ENCODE data around the gene SP6. TPM values are rescaled to one million over a fixed set of nuclear protein-coding genes. Genes with fewer than 3 reads are reported as not detected.

The SP6 gene
- total RNA-seq, 2 donors from 2014 or later, result 8.7 to 8.8 TPM

GRCh38 chr17:47815106-47815918, 35.7 kb downstream of the SP6 start:
- peaks cover 6% of the 10 kb centered on the region for H3K4me1 ChIP-seq
- no peaks in the 10 kb centered on the region for H3K36me3 ChIP-seq
- DNase-seq, result no peak
- no peak overlapping the region for H3K4me3 ChIP-seq
- TF ChIP-seq CTCF (IDR thresholded peaks at IDR 0.05), result no peak
- no peak overlapping the region for H3K27ac ChIP-seq
- no peak overlapping the region for H3K9ac ChIP-seq (ENCODE audit: low read depth in 2 of 2, low read length in 2 of 2)
- H3K27me3 ChIP-seq, result no peaks in the 10 kb centered on the region
- intact Hi-C loops (cut with DNase I), result no loop called here
- no peaks in the 10 kb centered on the region for H3K9me3 ChIP-seq

GRCh38 chr17:47813512-47814031, 37.4 kb downstream of the SP6 start:
- TF ChIP-seq CTCF (IDR thresholded peaks at IDR 0.05), result no peak

GRCh38 chr17:47813077-47813476, 37.9 kb downstream of the SP6 start:
- no peak for TF ChIP-seq CTCF (IDR thresholded peaks at IDR 0.05)
- Histone ChIP-seq H3K9ac (ENCODE audit: low read depth in 2 of 2, low read length in 2 of 2) (no peak overlapping the region), H3K27ac (no peak overlapping the region), H3K4me1 (peaks cover 12% of the 10 kb centered on the region), H3K36me3 (peaks cover 12% of the 10 kb centered on the region), H3K9me3 (no peaks in the 10 kb centered on the region), H3K4me3 (no peak overlapping the region), H3K27me3 (no peaks in the 10 kb centered on the region)
- intact Hi-C loops (cut with DNase I), result no loop called here
- DNase-seq, result peak; percentile 17

More at GRCh38 chr17:47813512-47814031, 37.4 kb downstream of the SP6 start:
- H3K4me1 ChIP-seq, result peaks cover 12% of the 10 kb centered on the region
- H3K9me3 ChIP-seq, result no peaks in the 10 kb centered on the region
- H3K9ac ChIP-seq (ENCODE audit: low read depth in 2 of 2, low read length in 2 of 2), result no peak overlapping the region
- no peak overlapping the region for H3K4me3 ChIP-seq
- no peaks in the 10 kb centered on the region for H3K27me3 ChIP-seq
- intact Hi-C loops (cut with DNase I), result no loop called here
- H3K27ac ChIP-seq, result no peak overlapping the region
- H3K36me3 ChIP-seq, result peaks cover 7% of the 10 kb centered on the region
- peak; percentile 16 for DNase-seq

GRCh38 chr17:47812146-47812920, 38.6 kb downstream of the SP6 start:
- no peak for TF ChIP-seq CTCF (IDR thresholded peaks at IDR 0.05)
- H3K9ac ChIP-seq (ENCODE audit: low read depth in 2 of 2, low read length in 2 of 2), result no peak overlapping the region
- no peaks in the 10 kb centered on the region for H3K27me3 ChIP-seq
- H3K27ac ChIP-seq, result no peak overlapping the region
- H3K4me3 ChIP-seq, result no peak overlapping the region
- peaks cover 12% of the 10 kb centered on the region for H3K4me1 ChIP-seq
- DNase-seq, result peak; percentile 17
- H3K9me3 ChIP-seq, result no peaks in the 10 kb centered on the region
- intact Hi-C loops (cut with DNase I), result no loop called here
- peaks cover 16% of the 10 kb centered on the region for H3K36me3 ChIP-seq

- TF ChIP-seq CTCF (IDR thresholded peaks at IDR 0.05), result no peak
- H3K27ac ChIP-seq, result no peak overlapping the region
- H3K36me3 ChIP-seq, result peaks cover 16% of the 10 kb centered on the region
- no peaks in the 10 kb centered on the region for H3K9me3 ChIP-seq
- intact Hi-C loops (cut with DNase I), result no loop called here
- H3K4me3 ChIP-seq, result no peak overlapping the region
- H3K4me1 ChIP-seq, result peaks cover 12% of the 10 kb centered on the region
- no peaks in the 10 kb centered on the region for H3K27me3 ChIP-seq
- no peak overlapping the region for H3K9ac ChIP-seq (ENCODE audit: low read depth in 2 of 2, low read length in 2 of 2)
- DNase-seq, result no peak
Measured at GRCh38 chr17:47811709-47812108, 39.3 kb downstream of the SP6 start.
